Colonic mucosa (tissue), 4 donors: ENCODE results near the gene PTH2R. TPM values are rescaled to one million over a fixed set of nuclear protein-coding genes. Genes with fewer than 3 reads are reported as not detected.

ENCODE experiments used
- DNase-seq: peaks from one replicate; pipeline ENCODE4 v3.0.0-alpha.2; 2020
- H3K27ac ChIP-seq: fragments of 200-600 bp; one replicate; pipeline ENCODE4 v1.8.0; 2021
- H3K27me3 ChIP-seq: fragments of 200-600 bp; one replicate; pipeline ENCODE4 v1.8.0; 2021
- H3K36me3 ChIP-seq: fragments of 200-600 bp; one replicate; pipeline ENCODE4 v1.8.0; 2021
- H3K4me1 ChIP-seq: fragments of 200-600 bp; one replicate; pipeline ENCODE4 v1.8.0; 2021; ENCODE audit warnings: mild to moderate bottlenecking
- H3K4me3 ChIP-seq: fragments of 200-600 bp; one replicate; pipeline ENCODE4 v1.8.0; 2021
- H3K9ac ChIP-seq, 2 donors: one replicate each; pipeline ENCODE4 v1.7.0; 2013; ENCODE audit warnings: control low read depth in 2 of 2, low read depth in 2 of 2, low read length in 2 of 2
- H3K9me3 ChIP-seq: fragments of 200-600 bp; one replicate; pipeline ENCODE4 v1.8.0; 2021
- CTCF ChIP-seq: fragments of 200-600 bp; IDR thresholded peaks from one replicate; pipeline ENCODE4 v1.8.0; 2022; ENCODE audit warnings: antibody characterized with exemption, mild to moderate bottlenecking
- intact Hi-C: fragments of 100-400 bp; cut with DNase I; formaldehyde crosslinking; loops from one replicate; pipeline ENCODE4 v1.14.1; 2022
- total RNA-seq, 2 donors: library from RNA; stranded (reverse); fragmentation: NEBNext Ultra II Directional in 1 of 2; extraction: Animal tissue kit (Norgen Biotek cat#: 25700) in 1 of 2; gene quantifications; one replicate each; pipeline ENCODE4 v1.2.1, GENCODE V29; 2021
- donor health status: healthy.
- donor health status: DM: no; HTN: no; CAD: no.
- donor health status: DM: no; HTN: no; CAD: no.

The PTH2R gene
- total RNA-seq, 2 donors from 2014 or later = not detected

GRCh38 chr2:208407667-208408066 lies 1.1 kb downstream of the PTH2R start:
- no peak overlapping the region for H3K9ac ChIP-seq
- intact Hi-C loops = no loop called here
- DNase-seq = no peak
- no peaks in the 10 kb centered on the region for H3K9me3 ChIP-seq
- H3K4me3 ChIP-seq = no peak overlapping the region
- TF ChIP-seq CTCF = no peak
- no peak overlapping the region for H3K27ac ChIP-seq
- no peaks in the 10 kb centered on the region for H3K4me1 ChIP-seq
- H3K27me3 ChIP-seq = peaks cover 26% of the 10 kb centered on the region
- H3K36me3 ChIP-seq = no peaks in the 10 kb centered on the region

- DNase-seq = no peak
- H3K27me3 ChIP-seq = no peaks in the 10 kb centered on the region
- H3K27ac ChIP-seq = no peak overlapping the region
- H3K9ac ChIP-seq = no peak overlapping the region
- no peak for TF ChIP-seq CTCF
- intact Hi-C loops = no loop called here
- H3K4me3 ChIP-seq = no peak overlapping the region
- H3K9me3 ChIP-seq = no peaks in the 10 kb centered on the region
- H3K4me1 ChIP-seq = no peaks in the 10 kb centered on the region
- H3K36me3 ChIP-seq = no peaks in the 10 kb centered on the region
Observed at GRCh38 chr2:208413931-208414330, 7.3 kb downstream of the PTH2R start.

GRCh38 chr2:208415255-208415654 lies 8.7 kb downstream of the PTH2R start:
- Histone ChIP-seq H3K27me3 (no peaks in the 10 kb centered on the region), H3K4me1 (no peaks in the 10 kb centered on the region), H3K27ac (no peak overlapping the region), H3K36me3 (no peaks in the 10 kb centered on the region), H3K4me3 (no peak overlapping the region), H3K9ac (no peak overlapping the region), H3K9me3 (no peaks in the 10 kb centered on the region)
- intact Hi-C loops = no loop called here
- TF ChIP-seq CTCF = no peak
- DNase-seq = no peak

GRCh38 chr2:208415897-208416296 lies 9.3 kb downstream of the PTH2R start:
- intact Hi-C loops = no loop called here
- DNase-seq = no peak
- Histone ChIP-seq H3K9me3 (no peaks in the 10 kb centered on the region), H3K9ac (no peak overlapping the region), H3K27me3 (no peaks in the 10 kb centered on the region), H3K27ac (no peak overlapping the region), H3K4me3 (no peak overlapping the region), H3K4me1 (no peaks in the 10 kb centered on the region), H3K36me3 (no peaks in the 10 kb centered on the region)
- no peak for TF ChIP-seq CTCF

- intact Hi-C loops = no loop called here
- Histone ChIP-seq H3K27me3 (no peaks in the 10 kb centered on the region), H3K9ac (no peak overlapping the region), H3K27ac (no peak overlapping the region), H3K36me3 (no peaks in the 10 kb centered on the region), H3K4me3 (no peak overlapping the region), H3K4me1 (no peaks in the 10 kb centered on the region), H3K9me3 (no peaks in the 10 kb centered on the region)
- no peak for DNase-seq
- no peak for TF ChIP-seq CTCF
Observed at GRCh38 chr2:208426412-208427045, 19.9 kb downstream of the PTH2R start.
